WERI-Rb-1 (cell line): Measurements from ENCODE around the gene CYP3A7.
"Not testable (repeated sequence)": the region's sequence is repeated elsewhere in the genome, so short reads cannot be mapped to it uniquely, and the experiment has no call there.

ENCODE experiments used
- DNase-seq: peaks from one replicate; pipeline ENCODE4 v3.0.0-alpha.2; 2020
- H3K27ac ChIP-seq: fragments of 250-450 bp; sonication (Bioruptor Pico); 2 replicates; pipeline ENCODE4 v1.5.1; 2020; ENCODE audit warnings: mild to moderate bottlenecking, moderate library complexity
- H3K27me3 ChIP-seq: fragments of 250-450 bp; sonication (Bioruptor Pico); 2 replicates; pipeline ENCODE4 v1.5.1; 2021; ENCODE audit warnings: mild to moderate bottlenecking, low read depth, moderate library complexity; ENCODE audit not compliant: insufficient read depth, severe bottlenecking
- H3K36me3 ChIP-seq: fragments of 250-450 bp; sonication (Bioruptor Pico); 2 replicates; pipeline ENCODE4 v1.5.1; 2020; ENCODE audit warnings: mild to moderate bottlenecking, moderate library complexity
- H3K4me3 ChIP-seq: 2 replicates; pipeline ENCODE4 v1.5.1; 2011; ENCODE audit warnings: low read depth, mild to moderate bottlenecking, control low read depth, low read length
- H3K9me3 ChIP-seq: fragments of 250-450 bp; sonication (Bioruptor Pico); 2 replicates; pipeline ENCODE4 v1.5.1; 2021; ENCODE audit warnings: mild to moderate bottlenecking, moderate library complexity; ENCODE audit not compliant: severe bottlenecking
- CTCF ChIP-seq: IDR thresholded peaks from 2 replicates; pipeline ENCODE4 v1.5.1; 2011; ENCODE audit warnings: low read depth, mild to moderate bottlenecking, control low read depth, inconsistent platforms, low read length

The CYP3A7 gene

GRCh38 chr7:99778880-99779279, 43.9 kb upstream of the CYP3A7 start:
- H3K27me3 ChIP-seq: peaks cover 13% of the 10 kb centered on the region
- H3K9me3 ChIP-seq: no peaks in the 10 kb centered on the region
- TF ChIP-seq CTCF: no peak
- H3K27ac ChIP-seq: no peak overlapping the region
- no peaks in the 10 kb centered on the region for H3K36me3 ChIP-seq
- no peak overlapping the region for H3K4me3 ChIP-seq
- no peak for DNase-seq

- H3K27ac ChIP-seq, DNase-seq, H3K36me3 ChIP-seq, H3K4me3 ChIP-seq, H3K27me3 ChIP-seq, H3K9me3 ChIP-seq: not testable (repeated sequence)
Measured at GRCh38 chr7:99773395-99773794, 38.4 kb upstream of the CYP3A7 start.

GRCh38 chr7:99772565-99772964, 37.6 kb upstream of the CYP3A7 start:
- Histone ChIP-seq H3K4me3 (no peak overlapping the region), H3K27ac (no peak overlapping the region), H3K36me3 (no peaks in the 10 kb centered on the region), H3K9me3 (no peaks in the 10 kb centered on the region), H3K27me3 (peaks cover 5% of the 10 kb centered on the region)
- no peak for DNase-seq
- TF ChIP-seq CTCF: no peak

- not testable (repeated sequence) for DNase-seq, H3K27me3 ChIP-seq, H3K27ac ChIP-seq, H3K9me3 ChIP-seq, H3K4me3 ChIP-seq, H3K36me3 ChIP-seq
Measured at GRCh38 chr7:99769494-99769893, 34.5 kb upstream of the CYP3A7 start.

- no peak overlapping the region for H3K4me3 ChIP-seq
- no peaks in the 10 kb centered on the region for H3K9me3 ChIP-seq
- DNase-seq: no peak
- H3K27me3 ChIP-seq: peaks cover 14% of the 10 kb centered on the region
- no peak for TF ChIP-seq CTCF
- no peak overlapping the region for H3K27ac ChIP-seq
- no peaks in the 10 kb centered on the region for H3K36me3 ChIP-seq
Measured at GRCh38 chr7:99768471-99768870, 33.5 kb upstream of the CYP3A7 start.

GRCh38 chr7:99767662-99768061, 32.7 kb upstream of the CYP3A7 start:
- H3K27ac ChIP-seq: no peak overlapping the region
- DNase-seq: no peak
- H3K27me3 ChIP-seq: peaks cover 14% of the 10 kb centered on the region
- H3K9me3 ChIP-seq: no peaks in the 10 kb centered on the region
- H3K36me3 ChIP-seq: no peaks in the 10 kb centered on the region
- H3K4me3 ChIP-seq: no peak overlapping the region
- no peak for TF ChIP-seq CTCF

- no peaks in the 10 kb centered on the region for H3K36me3 ChIP-seq
- H3K4me3 ChIP-seq: no peak overlapping the region
- TF ChIP-seq CTCF: no peak
- no peaks in the 10 kb centered on the region for H3K9me3 ChIP-seq
- no peak overlapping the region for H3K27ac ChIP-seq
- DNase-seq: no peak
- peaks cover 9% of the 10 kb centered on the region for H3K27me3 ChIP-seq
Measured at GRCh38 chr7:99766484-99767099, 31.6 kb upstream of the CYP3A7 start.
